Ecto neural progenitor cell (in vitro differentiated cells): ENCODE results near the gene RAB34.
A peak's percentile ranks its signal among the peaks of the same experiment; 100 is the strongest.

ENCODE experiments used
- DNase-seq: peaks from one replicate; pipeline ENCODE4 v3.0.0-alpha.2; 2018; ENCODE audit warnings: low spot score

Gene RAB34

GRCh38 chr17:28712032-28712704 is 5.5 kb downstream of the RAB34 start:
- peak; percentile 85 for DNase-seq

- no peak for DNase-seq
Observed at GRCh38 chr17:28711723-28712031, 6.0 kb downstream of the RAB34 start, which contains the start of gene PROCA1. Gene PROCA1, minus strand, starts transcription at chr17:28711888. Its CDS starts 228 bp downstream, at chr17:28711660.

DNA sequence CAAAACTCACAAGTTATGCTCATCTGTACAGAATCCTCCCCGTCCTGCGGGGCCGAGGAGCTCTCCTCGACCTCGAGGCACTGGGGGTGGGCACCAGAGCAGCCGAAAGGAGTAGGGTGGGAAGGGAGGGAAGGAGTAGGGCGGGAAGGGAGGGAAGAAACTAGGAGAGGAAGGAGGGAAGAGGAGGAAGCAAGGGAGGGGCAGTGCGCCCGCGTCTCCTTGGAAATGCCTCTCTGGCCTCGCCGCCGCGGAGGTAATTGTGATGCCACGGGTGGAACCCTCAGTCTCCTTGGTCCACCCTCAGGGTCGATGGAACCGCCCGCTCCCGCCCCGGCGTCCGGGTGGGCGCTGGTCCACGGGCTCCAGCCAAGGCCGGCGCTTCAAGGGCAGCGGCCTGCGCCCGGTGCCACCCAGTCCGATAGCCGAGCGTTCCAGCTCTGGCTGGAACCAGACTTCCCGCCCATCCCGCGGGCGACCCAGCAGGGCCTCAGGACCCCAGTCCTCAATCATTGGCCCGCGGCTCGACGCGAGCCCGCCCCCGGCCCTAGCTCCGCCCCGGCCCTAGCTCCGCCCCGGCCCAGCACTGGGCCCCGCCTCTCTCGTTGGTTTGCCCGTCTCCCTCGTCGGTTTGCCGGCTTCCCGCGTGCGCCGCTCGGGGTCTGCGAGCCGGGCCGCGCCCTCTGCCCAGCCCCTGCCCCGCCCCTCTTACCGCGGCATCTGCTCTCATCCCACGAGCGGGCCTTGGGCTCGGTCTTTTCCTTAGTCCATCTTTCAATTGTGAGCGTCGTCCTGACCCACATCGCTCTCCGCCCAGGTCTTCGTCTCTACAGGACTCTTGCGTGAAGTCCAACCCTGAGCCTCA is 6.6 kb downstream of the RAB34 start:
- DNase-seq = peak; percentile 100

- no peak for DNase-seq
Observed at GRCh38 chr17:28707339-28707720, 10.3 kb downstream of the RAB34 start.

- DNase-seq = no peak
Observed at GRCh38 chr17:28706471-28707338, 11.0 kb downstream of the RAB34 start.

DNA sequence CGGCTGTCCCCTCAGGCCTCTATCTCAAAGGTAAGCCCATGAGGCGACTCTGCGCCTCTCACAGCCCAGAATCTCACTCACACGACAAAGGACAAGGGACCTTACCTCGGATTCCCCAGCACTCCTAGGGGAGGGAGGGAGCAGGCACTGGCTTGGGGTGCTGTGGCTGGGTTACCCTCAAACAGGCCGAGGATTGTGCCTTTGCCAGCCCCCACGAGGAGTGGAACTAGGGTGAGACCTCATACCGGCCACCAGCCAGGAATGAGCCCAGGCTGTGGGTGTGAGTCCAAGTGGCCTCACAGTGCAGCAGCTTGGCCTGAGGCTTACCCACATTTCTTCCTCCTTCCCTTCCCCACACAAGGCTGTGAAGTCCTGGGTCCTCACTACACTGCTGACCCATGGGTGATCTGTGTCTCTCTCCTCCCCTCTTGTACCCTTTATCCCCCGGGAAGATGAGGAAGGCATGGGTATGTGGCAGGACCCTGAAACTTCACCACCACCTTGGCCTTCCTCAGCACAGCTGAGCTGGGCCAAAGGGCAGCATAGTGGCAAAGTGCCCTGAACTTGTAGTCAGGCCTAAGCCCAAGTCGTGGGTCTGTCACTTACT is 11.8 kb downstream of the RAB34 start:
- DNase-seq = no peak

- no peak for DNase-seq
Observed at GRCh38 chr17:28705074-28705659, 12.5 kb downstream of the RAB34 start.

DNA sequence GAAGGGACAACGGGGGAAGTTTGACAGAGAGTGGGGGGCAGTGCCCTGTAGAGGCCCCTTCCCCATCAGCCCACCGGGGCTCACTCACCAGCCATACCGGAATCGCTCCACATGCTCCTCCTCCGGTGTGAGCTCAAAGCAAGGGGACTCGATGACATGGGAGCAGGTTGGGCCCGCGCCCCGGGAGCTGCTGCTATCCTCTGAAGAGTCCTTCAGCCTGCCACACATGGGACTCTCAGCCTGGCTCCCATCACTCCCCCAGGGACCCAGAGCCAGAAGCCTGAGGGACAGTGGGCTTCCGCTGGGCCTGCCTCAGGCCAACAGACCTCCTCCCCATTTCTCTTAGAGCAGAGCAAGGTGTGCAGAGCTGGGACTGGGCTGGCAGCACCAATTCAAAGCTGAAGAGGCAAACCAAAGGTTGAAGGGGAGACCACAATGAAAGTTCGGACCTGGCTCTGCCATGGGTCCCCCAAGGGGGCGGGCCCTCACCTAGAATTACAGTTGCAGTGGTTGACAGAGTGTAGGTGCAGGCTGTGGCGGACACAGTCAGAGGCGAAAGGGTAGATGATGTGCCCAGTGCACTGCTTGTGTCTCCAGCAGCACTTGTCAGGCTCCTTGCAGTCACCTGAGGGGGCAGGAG is 13.3 kb downstream of the RAB34 start:
- peak; percentile 48 for DNase-seq

- no peak for DNase-seq
Observed at GRCh38 chr17:28703552-28704218, 14.0 kb downstream of the RAB34 start.

DNA sequence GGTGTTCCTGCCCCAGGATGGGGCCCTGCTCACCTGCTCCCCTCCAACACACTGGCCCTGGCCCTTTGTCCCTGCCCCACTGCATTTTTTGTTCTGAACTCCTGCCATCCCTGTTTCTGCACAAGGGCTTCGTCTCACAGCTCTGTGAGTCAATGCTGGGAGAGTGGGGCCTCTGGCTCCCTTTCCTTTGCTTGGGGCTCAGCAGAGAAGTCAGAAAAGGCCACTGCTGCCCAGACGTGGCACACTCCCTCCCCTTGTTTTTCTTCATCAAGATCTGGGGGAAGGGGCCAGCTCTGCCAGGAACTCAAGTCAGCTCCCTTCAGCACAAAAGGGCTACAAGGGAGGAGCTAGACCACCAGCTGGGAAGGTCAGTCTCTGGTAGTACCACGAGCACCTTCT is 14.9 kb downstream of the RAB34 start:
- DNase-seq = no peak

- no peak for DNase-seq
Observed at GRCh38 chr17:28702026-28702751, 15.5 kb downstream of the RAB34 start.

- no peak for DNase-seq
Observed at GRCh38 chr17:28700830-28701492, 16.7 kb downstream of the RAB34 start.

- no peak for DNase-seq
Observed at GRCh38 chr17:28700278-28700677, 17.4 kb downstream of the RAB34 start.

- no peak for DNase-seq
Observed at GRCh38 chr17:28698253-28698941, 19.3 kb downstream of the RAB34 start.

GRCh38 chr17:28693869-28694268 is 23.8 kb downstream of the RAB34 start:
- DNase-seq = no peak

DNA sequence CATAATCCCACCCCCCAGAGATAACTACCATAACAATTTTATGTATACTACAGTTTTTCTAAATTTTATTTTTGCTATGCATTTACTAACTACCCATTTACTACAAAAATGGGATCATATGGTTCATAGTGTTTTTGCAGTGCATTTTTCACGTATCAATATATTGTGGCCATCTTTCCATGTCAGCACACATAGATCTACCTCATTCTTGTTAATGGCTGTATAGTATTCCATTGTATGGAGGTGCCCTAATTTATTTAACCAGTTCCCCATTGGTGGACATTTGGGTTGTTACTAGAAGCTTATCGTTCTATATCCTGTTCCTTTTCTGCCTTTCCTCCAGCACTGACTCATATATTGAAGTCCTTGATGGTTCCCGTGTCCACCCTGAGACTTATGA is 28.7 kb downstream of the RAB34 start:
- DNase-seq = no peak

- DNase-seq = no peak
Observed at GRCh38 chr17:28688481-28688880, 29.2 kb downstream of the RAB34 start.

DNA sequence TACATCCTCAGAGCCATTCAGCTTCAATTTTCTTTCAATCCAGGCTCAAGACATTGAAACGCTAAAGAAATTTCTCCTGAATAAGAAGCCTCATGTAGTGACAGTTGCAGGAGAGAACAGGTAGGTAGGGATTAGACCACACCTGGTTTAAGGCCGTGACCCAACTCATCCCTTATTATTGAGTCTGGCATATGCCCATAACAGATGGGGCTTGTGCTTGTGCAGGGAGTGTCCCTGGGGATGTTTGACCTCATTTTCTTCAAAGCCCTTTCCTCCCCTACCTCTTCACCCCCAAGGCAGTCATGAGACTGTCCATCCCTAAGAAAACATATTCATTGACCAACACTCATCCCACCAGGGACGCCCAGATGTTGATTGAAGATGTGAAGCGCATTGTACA is 31.4 kb downstream of the RAB34 start:
- DNase-seq = no peak

DNA sequence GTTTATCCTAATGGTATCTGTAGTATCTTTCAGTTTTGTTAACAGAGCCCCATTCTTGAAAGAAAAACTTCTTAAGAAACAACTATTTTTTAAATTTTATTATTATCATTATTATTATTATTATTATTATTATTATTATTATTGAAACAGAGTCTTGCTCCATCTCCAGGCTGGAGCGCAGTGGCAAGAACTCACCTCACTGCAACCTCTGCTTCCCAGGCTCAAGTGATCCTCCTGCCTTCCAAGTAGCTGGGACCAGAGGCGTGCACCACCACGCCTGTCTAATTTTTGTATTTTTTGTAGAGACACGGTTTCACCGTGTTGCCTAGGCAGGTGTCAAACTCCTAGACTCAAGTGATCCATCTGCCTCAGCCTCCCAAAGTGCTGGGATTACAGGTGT is 32.3 kb downstream of the RAB34 start:
- no peak for DNase-seq
